GM19043 (cell line): ENCODE measurements around the gene FSTL4.

ENCODE experiments used
- ATAC-seq: cut with Tn5 transposase; IDR thresholded peaks from one replicate; pipeline ENCODE4 v1.9.1; 2021; ENCODE audit warnings: low read depth; ENCODE audit not compliant: unreplicated experiment

The FSTL4 gene

GRCh38 chr5:133520991-133521706, 91.2 kb downstream of the FSTL4 start:
- no peak for ATAC-seq

- ATAC-seq, result no peak
Measured at GRCh38 chr5:133520062-133520461, 92.3 kb downstream of the FSTL4 start.

- no peak for ATAC-seq
Measured at GRCh38 chr5:133519191-133519590, 93.2 kb downstream of the FSTL4 start.

GRCh38 chr5:133514456-133514855, 97.9 kb downstream of the FSTL4 start:
- no peak for ATAC-seq

- ATAC-seq, result no peak
Measured at GRCh38 chr5:133512896-133513295, 99.4 kb downstream of the FSTL4 start.

- ATAC-seq, result no peak
Measured at GRCh38 chr5:133511653-133512235, 100.6 kb downstream of the FSTL4 start.

- ATAC-seq, result no peak
Measured at GRCh38 chr5:133510634-133511262, 101.6 kb downstream of the FSTL4 start.

- ATAC-seq, result no peak
Measured at GRCh38 chr5:133509742-133510079, 102.6 kb downstream of the FSTL4 start.

- ATAC-seq, result no peak
Measured at GRCh38 chr5:133508845-133509741, 103.2 kb downstream of the FSTL4 start.

- ATAC-seq, result no peak
Measured at GRCh38 chr5:133508331-133508730, 104.0 kb downstream of the FSTL4 start.

GRCh38 chr5:133506181-133506580, 106.2 kb downstream of the FSTL4 start:
- no peak for ATAC-seq

- no peak for ATAC-seq
Measured at GRCh38 chr5:133503511-133503910, 108.8 kb downstream of the FSTL4 start.

GRCh38 chr5:133499895-133500294, 112.4 kb downstream of the FSTL4 start:
- ATAC-seq, result no peak

GRCh38 chr5:133497608-133498348, 114.6 kb downstream of the FSTL4 start:
- ATAC-seq, result no peak

GRCh38 chr5:133496631-133497030, 115.7 kb downstream of the FSTL4 start:
- ATAC-seq, result no peak

GRCh38 chr5:133494923-133495246, 117.5 kb downstream of the FSTL4 start:
- ATAC-seq, result no peak

- no peak for ATAC-seq
Measured at GRCh38 chr5:133494232-133494922, 118.0 kb downstream of the FSTL4 start.

GRCh38 chr5:133489632-133490031, 122.7 kb downstream of the FSTL4 start:
- no peak for ATAC-seq

GRCh38 chr5:133487093-133487492, 125.2 kb downstream of the FSTL4 start:
- ATAC-seq, result no peak

- ATAC-seq, result no peak
Measured at GRCh38 chr5:133485468-133485867, 126.9 kb downstream of the FSTL4 start.
